Measurements from ENCODE around the gene HOXD8.

HOXD8 gene

DNA sequence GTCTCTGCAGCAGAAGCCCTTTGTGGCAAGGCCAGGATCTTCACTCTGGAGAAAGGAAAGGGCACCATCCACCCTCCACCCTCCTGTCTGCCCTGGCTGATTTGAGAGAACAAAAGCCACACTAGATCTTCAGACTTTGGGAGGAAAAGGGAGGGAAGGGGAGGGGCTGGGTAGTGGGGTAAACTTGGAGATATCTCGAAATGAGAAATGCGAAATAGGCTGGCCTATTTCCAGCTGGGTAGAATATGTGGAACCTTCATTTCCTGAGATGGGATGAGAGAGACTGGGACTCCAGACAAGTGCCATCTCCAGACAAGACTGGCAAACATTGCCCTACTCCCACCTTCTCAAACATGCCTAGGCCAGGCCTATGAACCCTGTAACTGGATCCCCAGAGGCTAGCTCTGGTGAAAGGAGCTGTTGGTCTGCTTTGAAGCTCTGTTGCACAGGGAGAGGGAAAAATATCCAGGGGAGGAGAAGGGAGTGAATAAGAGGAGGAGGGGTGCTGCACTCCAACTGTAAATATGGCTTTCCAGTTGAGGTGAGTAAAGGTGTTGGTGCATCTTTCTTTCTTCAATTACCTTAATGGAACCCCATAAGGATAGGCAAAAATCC, 28.2 kb upstream of the HOXD8 start:
- H3K4me3 ChIP-seq (ENCODE audit: low read length) = no peak overlapping the region
- TF ChIP-seq, protein P1, sequence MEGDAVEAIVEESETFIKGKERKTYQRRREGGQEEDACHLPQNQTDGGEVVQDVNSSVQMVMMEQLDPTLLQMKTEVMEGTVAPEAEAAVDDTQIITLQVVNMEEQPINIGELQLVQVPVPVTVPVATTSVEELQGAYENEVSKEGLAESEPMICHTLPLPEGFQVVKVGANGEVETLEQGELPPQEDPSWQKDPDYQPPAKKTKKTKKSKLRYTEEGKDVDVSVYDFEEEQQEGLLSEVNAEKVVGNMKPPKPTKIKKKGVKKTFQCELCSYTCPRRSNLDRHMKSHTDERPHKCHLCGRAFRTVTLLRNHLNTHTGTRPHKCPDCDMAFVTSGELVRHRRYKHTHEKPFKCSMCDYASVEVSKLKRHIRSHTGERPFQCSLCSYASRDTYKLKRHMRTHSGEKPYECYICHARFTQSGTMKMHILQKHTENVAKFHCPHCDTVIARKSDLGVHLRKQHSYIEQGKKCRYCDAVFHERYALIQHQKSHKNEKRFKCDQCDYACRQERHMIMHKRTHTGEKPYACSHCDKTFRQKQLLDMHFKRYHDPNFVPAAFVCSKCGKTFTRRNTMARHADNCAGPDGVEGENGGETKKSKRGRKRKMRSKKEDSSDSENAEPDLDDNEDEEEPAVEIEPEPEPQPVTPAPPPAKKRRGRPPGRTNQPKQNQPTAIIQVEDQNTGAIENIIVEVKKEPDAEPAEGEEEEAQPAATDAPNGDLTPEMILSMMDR (conservative IDR thresholded peaks at IDR 0.05; ENCODE audit: low read length) = no peak
- no peak for DNase-seq (ENCODE audit: low read depth)

DNA sequence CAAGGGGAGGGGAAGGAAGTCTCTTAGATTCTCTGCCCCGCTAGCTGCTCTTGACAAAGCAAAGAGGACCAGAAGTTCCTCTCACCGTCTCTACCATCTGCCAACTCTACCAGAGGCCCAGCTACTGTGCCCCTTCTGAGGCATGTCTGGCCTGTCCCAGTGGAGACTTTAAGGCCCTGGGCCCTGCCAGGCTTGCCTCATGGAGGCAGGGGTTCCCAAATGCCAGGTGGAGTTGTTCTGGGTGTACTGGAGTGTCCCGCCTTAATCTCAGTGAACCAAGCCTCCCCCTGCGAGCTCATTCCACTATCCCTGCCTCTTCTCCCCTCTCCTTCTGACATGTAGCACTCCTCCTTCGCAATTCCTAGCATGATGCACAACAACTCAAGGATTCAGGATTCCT, 27.7 kb upstream of the HOXD8 start:
- TF ChIP-seq, protein P1 (conservative IDR thresholded peaks at IDR 0.05; ENCODE audit: low read length) = no peak
- H3K4me3 ChIP-seq (ENCODE audit: low read length) = no peak overlapping the region
- DNase-seq (ENCODE audit: low read depth) = no peak

DNA sequence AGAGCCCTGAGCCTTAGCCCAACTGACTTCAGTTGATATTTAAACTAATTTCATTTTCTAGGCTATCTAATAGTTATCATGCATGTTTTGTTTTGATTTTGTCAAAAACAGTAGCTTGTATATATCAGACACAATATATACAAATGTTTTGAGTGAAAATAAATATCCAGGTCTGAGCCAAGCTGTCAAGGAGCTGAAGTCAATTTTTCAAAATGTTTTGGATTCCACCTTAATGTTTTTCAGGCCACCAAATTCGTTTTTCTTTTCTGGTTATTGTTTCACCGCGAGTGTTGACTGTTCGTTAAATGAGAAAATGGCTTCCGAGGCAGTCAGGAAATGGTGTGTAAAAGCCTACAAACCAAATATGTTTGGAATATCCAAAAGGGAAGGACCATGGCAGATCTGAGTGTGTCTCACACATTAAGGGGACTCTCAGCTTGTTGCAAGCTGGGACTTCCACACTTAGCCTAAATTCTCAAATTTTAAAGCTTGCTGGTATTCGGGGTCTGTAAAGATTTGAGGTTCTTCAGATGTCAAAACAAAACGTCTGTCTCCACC, 27.1 kb upstream of the HOXD8 start:
- TF ChIP-seq, protein P1 (conservative IDR thresholded peaks at IDR 0.05; ENCODE audit: low read length) = no peak
- no peak for DNase-seq (ENCODE audit: low read depth)
- H3K4me3 ChIP-seq (ENCODE audit: low read length) = no peak overlapping the region

DNA sequence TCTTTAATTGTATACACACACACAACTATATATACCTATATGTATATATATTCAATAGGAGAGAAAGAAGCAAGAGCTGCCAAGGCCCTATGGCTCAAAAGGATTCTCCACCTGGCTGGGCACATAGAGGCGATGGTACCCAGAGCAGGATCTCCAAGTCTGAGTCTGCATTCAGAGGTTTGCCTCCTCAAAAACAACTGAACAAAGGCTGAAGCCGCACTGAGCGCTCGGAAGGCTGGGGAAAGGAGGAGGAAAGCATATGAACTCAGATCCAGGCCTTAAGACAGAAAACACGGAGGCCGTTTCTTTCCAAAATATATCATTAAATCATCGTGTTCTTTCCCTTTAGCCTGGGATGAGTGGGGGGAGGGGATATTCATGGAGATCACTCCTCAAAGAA, 26.3 kb upstream of the HOXD8 start:
- TF ChIP-seq, protein P1 (conservative IDR thresholded peaks at IDR 0.05; ENCODE audit: low read length) = no peak
- no peak overlapping the region for H3K4me3 ChIP-seq (ENCODE audit: low read length)
- DNase-seq (ENCODE audit: low read depth) = no peak

DNA sequence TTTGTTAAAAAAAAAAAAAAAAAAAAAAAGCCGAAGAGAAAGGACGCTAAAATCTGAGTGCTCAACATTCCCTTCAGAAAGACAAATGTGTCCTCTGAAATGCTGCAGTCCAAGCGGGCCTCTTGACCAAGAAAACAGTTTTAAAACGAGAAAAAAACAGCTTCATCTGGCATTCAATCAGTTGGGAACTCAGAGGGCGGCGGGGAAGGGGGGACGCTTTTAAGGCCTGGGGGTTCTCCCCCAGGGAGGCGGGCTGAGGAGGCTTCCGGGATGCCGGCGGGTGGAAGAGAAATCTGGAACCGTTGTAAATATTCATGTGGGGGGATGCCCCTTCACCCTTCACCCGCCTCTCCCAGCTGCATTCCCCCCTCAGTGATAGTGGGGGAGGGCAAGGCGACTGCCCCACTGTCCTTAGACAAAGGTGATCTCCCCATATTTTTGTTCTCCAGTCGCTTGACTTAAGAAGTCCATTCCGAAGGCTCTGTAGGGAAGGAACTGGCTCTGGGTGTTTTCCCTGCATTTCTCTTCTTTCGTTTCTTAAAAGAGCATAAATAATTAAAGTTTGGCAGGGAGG, 25.7 kb upstream of the HOXD8 start:
- TF ChIP-seq, protein P1 (conservative IDR thresholded peaks at IDR 0.05; ENCODE audit: low read length) = no peak
- DNase-seq (ENCODE audit: low read depth) = no peak
- H3K4me3 ChIP-seq (ENCODE audit: low read length) = no peak overlapping the region; the same call in 1 of the 2 replicates

DNA sequence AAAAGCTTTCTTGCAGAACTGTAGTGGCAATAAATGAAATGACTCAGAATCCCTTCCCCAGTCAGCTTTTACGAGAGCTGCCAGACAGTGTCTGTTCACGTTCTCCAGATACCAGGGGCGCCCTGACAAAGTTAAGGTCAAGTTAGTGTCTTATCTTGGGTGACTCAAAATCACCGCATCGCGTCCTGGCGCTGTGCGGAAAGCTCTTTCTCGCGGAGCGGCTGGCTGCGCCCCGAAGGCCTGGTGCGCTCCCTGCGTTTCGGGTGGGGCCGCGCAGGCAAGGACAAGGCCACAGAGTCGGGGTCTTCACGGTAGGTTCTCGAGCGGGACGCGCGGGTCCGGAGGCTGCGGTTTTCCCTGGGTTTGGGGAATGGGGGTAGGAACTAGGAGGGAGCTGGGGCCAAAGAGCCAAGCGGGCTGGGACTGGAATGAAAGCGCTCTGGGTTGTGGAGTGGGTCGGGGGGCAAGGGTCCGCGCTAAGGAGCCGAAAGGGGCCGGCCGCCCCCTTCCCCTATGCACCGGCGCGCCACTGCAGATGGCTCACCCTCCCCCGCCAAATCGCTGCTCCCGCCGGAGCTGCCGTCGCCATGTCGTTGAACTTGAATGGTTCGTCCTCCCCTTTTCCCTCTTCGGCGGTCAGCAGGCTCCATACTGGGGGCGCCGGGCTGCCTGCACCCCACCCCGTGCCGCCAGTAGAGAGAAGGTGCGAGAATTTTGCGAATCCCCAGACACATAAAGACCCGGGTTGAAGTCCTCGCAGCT, 25.0 kb upstream of the HOXD8 start:
- H3K4me3 ChIP-seq (ENCODE audit: low read length) = peak overlapping the region; percentile 22
- DNase-seq (ENCODE audit: low read depth) = peak; percentile 45
- TF ChIP-seq, protein P1 (conservative IDR thresholded peaks at IDR 0.05; ENCODE audit: low read length) = no peak
